GM13977 (cell line): Measurements from ENCODE around the gene DCDC2C.
"Not testable (repeated sequence)": the region's sequence is repeated elsewhere in the genome, so short reads cannot be mapped to it uniquely, and the experiment has no call there.

Source experiments
- DNase-seq: peaks from one replicate; pipeline ENCODE4 v3.0.0; 2012; ENCODE audit warnings: low spot score
- in situ Hi-C: fragments of 300-500 bp; cut with MboI; formaldehyde crosslinking; loops from one replicate; pipeline ENCODE4 v1.12.0; 2022; ENCODE audit warnings: low sequenced_read_pairs, low pct_unique_long_range_greater_than_20kb, mixed read lengths, inconsistent platforms; ENCODE audit not compliant: unreplicated experiment
- TF ChIP-seq, protein P1 (sequence below): IDR thresholded peaks from 2 replicates; pipeline ENCODE4 v1.5.1; 2012; ENCODE audit warnings: mild to moderate bottlenecking, control low read depth; ENCODE audit not compliant: insufficient read depth; ENCODE audit errors: extremely low read depth, missing control alignments

The DCDC2C gene

DNA sequence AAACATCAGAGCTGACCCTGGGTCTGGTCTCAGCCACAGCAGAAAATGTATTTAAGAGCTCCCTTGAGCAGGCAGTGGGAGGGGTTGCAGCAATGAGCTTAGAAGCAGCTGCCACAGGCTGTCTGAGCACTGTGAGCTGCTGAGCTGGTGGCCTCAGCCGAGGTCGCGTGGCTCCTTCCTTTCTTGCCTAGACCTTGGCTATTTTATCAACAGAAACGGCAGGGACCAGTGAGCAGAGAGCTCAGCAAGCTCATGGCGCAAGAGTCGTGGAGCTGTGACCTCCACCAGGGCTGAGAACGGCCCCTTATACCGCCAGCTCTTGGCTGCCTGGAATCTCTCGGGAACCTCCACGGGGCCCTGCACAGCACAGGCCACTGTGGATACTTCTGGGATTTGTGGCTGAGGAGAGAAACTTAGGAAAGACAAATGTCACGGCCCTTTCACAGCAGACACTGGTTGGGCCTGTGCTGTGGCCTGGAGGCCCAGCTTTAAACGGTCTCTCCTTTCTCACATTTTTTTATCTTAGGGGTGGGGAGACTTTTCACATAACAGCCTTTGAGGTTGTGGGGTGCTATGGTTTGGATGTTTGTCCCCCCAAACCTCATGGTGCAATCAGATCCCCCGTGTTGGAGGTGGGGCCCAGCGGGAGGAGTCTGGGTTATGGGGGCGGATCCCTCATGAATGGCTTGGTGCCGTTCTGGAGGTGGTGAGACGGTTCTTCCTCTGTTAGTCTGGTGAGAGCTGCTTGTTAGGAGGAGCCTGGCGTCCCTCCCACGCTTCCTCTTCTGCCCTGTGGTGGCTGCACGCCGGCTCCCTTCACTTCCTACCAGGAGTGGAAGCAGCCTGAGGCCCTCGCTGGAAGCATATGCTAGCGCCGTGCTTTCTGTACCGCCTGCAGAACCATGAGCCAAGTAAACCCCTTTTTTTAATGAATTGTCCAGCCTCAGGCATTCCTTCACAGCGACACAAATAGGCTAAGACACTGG, 43.6 kb upstream of the DCDC2C start:
- in situ Hi-C loops: no loop called here
- DNase-seq: no peak
- TF ChIP-seq, protein P1, sequence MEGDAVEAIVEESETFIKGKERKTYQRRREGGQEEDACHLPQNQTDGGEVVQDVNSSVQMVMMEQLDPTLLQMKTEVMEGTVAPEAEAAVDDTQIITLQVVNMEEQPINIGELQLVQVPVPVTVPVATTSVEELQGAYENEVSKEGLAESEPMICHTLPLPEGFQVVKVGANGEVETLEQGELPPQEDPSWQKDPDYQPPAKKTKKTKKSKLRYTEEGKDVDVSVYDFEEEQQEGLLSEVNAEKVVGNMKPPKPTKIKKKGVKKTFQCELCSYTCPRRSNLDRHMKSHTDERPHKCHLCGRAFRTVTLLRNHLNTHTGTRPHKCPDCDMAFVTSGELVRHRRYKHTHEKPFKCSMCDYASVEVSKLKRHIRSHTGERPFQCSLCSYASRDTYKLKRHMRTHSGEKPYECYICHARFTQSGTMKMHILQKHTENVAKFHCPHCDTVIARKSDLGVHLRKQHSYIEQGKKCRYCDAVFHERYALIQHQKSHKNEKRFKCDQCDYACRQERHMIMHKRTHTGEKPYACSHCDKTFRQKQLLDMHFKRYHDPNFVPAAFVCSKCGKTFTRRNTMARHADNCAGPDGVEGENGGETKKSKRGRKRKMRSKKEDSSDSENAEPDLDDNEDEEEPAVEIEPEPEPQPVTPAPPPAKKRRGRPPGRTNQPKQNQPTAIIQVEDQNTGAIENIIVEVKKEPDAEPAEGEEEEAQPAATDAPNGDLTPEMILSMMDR: no peak

GRCh38 chr2:3660640-3661039, 42.7 kb upstream of the DCDC2C start:
- in situ Hi-C loops, DNase-seq: not testable (repeated sequence)

GRCh38 chr2:3661149-3661660, 42.2 kb upstream of the DCDC2C start:
- TF ChIP-seq, protein P1: no peak
- in situ Hi-C loops: no loop called here
- no peak for DNase-seq

GRCh38 chr2:3662239-3662638, 41.1 kb upstream of the DCDC2C start:
- no peak for DNase-seq
- in situ Hi-C loops: no loop called here
- TF ChIP-seq, protein P1: no peak

DNA sequence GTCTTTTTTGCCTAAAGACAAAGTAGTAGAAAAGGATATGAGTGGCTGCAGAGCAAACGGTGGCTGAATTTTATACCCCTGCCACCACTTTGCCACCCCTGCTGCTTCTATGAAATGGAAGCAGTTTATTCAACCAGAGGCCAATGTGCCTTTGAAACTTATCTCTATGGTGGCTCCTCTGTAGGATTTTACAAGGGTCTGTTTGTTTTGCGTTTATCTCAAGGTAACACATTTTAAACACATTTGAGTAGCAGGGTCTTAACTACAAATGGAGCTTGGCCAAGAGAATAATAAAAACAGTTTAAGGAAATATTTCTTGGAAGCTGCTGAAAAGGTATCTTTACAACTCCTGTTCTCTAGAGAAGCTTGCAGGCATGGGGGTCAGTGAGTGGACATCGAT, 39.3 kb upstream of the DCDC2C start:
- in situ Hi-C loops: no loop called here
- TF ChIP-seq, protein P1: no peak
- DNase-seq: no peak

- TF ChIP-seq, protein P1: no peak
- DNase-seq: no peak
- in situ Hi-C loops: no loop called here
Measured at GRCh38 chr2:3664925-3665324, 38.5 kb upstream of the DCDC2C start.
